ENCODE measurements around the gene ARL4D. TPM values are rescaled to one million over a fixed set of nuclear protein-coding genes. Genes with fewer than 3 reads are reported as not detected.
A peak's percentile ranks its signal among the peaks of the same experiment; 100 is the strongest.
"Not testable (repeated sequence)": the region's sequence is repeated elsewhere in the genome, so short reads cannot be mapped to it uniquely, and the experiment has no call there.

The ARL4D gene
- total and polyA plus RNA-seq, 9 donors = 10.4 to 16.1 (median 14.3) TPM

- not testable (repeated sequence) for H3K9me3 ChIP-seq (replicated peaks; ENCODE audit: control insufficient read depth, low read depth, low read length); DNase-seq; H3K36me3 ChIP-seq (ENCODE audit: control insufficient read depth, insufficient read depth, low read length); H3K4me3 ChIP-seq (ENCODE audit: low read length); H3K27me3 ChIP-seq (ENCODE audit: control insufficient read depth, insufficient read depth, low read length)
- Histone ChIP-seq H3K27ac (ENCODE audit: low read length) (peak overlapping the region; percentile 31), H3K4me1 (ENCODE audit: control insufficient read depth, insufficient read depth, low read length) (peaks cover 31% of the 10 kb centered on the region)
- 93% methylated on average over 16 of the region's 17 CpGs for WGBS (ENCODE audit: insufficient coverage)
Observed at GRCh38 chr17:43419375-43419882, 20.6 kb downstream of the ARL4D start.

- DNase-seq = no peak
- Histone ChIP-seq H3K36me3 (ENCODE audit: control insufficient read depth, insufficient read depth, low read length) (no peaks in the 10 kb centered on the region), H3K27me3 (ENCODE audit: control insufficient read depth, insufficient read depth, low read length) (peaks cover 3% of the 10 kb centered on the region), H3K9me3 (replicated peaks; ENCODE audit: control insufficient read depth, low read depth, low read length) (no peaks in the 10 kb centered on the region), H3K4me3 (ENCODE audit: low read length) (no peak overlapping the region), H3K27ac (ENCODE audit: low read length) (no peak overlapping the region), H3K4me1 (ENCODE audit: control insufficient read depth, insufficient read depth, low read length) (peaks cover 5% of the 10 kb centered on the region)
- WGBS (ENCODE audit: insufficient coverage) = 45% methylated on average over 2 of the region's 6 CpGs
Observed at GRCh38 chr17:43423777-43424455, 25.1 kb downstream of the ARL4D start.

- DNase-seq = no peak
- Histone ChIP-seq H3K4me3 (ENCODE audit: low read length) (no peak overlapping the region), H3K27ac (ENCODE audit: low read length) (no peak overlapping the region), H3K9me3 (replicated peaks; ENCODE audit: control insufficient read depth, low read depth, low read length) (no peaks in the 10 kb centered on the region), H3K27me3 (ENCODE audit: control insufficient read depth, insufficient read depth, low read length) (peaks cover 3% of the 10 kb centered on the region), H3K36me3 (ENCODE audit: control insufficient read depth, insufficient read depth, low read length) (no peaks in the 10 kb centered on the region), H3K4me1 (ENCODE audit: control insufficient read depth, insufficient read depth, low read length) (peaks cover 12% of the 10 kb centered on the region)
- 68% methylated on average over 5 of the region's 9 CpGs for WGBS (ENCODE audit: insufficient coverage)
Observed at GRCh38 chr17:43427362-43428043, 28.7 kb downstream of the ARL4D start.

GRCh38 chr17:43428524-43428923 lies 29.7 kb downstream of the ARL4D start:
- Histone ChIP-seq H3K27me3 (ENCODE audit: control insufficient read depth, insufficient read depth, low read length) (peaks cover 3% of the 10 kb centered on the region), H3K9me3 (replicated peaks; ENCODE audit: control insufficient read depth, low read depth, low read length) (no peaks in the 10 kb centered on the region), H3K4me3 (ENCODE audit: low read length) (no peak overlapping the region), H3K36me3 (ENCODE audit: control insufficient read depth, insufficient read depth, low read length) (no peaks in the 10 kb centered on the region), H3K27ac (ENCODE audit: low read length) (no peak overlapping the region), H3K4me1 (ENCODE audit: control insufficient read depth, insufficient read depth, low read length) (peaks cover 12% of the 10 kb centered on the region)
- no CpG with 5 or more reads among the region's 5 CpGs for WGBS (ENCODE audit: insufficient coverage)
- DNase-seq = no peak

GRCh38 chr17:43430936-43431713 lies 32.3 kb downstream of the ARL4D start:
- peak overlapping the region; percentile 47 for H3K27ac ChIP-seq (ENCODE audit: low read length)
- H3K27me3 ChIP-seq (ENCODE audit: control insufficient read depth, insufficient read depth, low read length) = no peaks in the 10 kb centered on the region
- peaks cover 12% of the 10 kb centered on the region for H3K4me1 ChIP-seq (ENCODE audit: control insufficient read depth, insufficient read depth, low read length)
- H3K36me3 ChIP-seq (ENCODE audit: control insufficient read depth, insufficient read depth, low read length) = no peaks in the 10 kb centered on the region
- 0% methylated on average over 1 of the region's 6 CpGs for WGBS (ENCODE audit: insufficient coverage)
- no peaks in the 10 kb centered on the region for H3K9me3 ChIP-seq (replicated peaks; ENCODE audit: control insufficient read depth, low read depth, low read length)
- DNase-seq = no peak
- H3K4me3 ChIP-seq (ENCODE audit: low read length) = no peak overlapping the region

GRCh38 chr17:43431714-43432523 lies 33.1 kb downstream of the ARL4D start:
- H3K27ac ChIP-seq (ENCODE audit: low read length) = peak overlapping the region; percentile 47
- H3K4me1 ChIP-seq (ENCODE audit: control insufficient read depth, insufficient read depth, low read length) = peaks cover 12% of the 10 kb centered on the region
- DNase-seq = peak; percentile 96
- 12% methylated on average over 3 of the region's 9 CpGs for WGBS (ENCODE audit: insufficient coverage)
- H3K27me3 ChIP-seq (ENCODE audit: control insufficient read depth, insufficient read depth, low read length) = no peaks in the 10 kb centered on the region
- no peak overlapping the region for H3K4me3 ChIP-seq (ENCODE audit: low read length)
- no peaks in the 10 kb centered on the region for H3K36me3 ChIP-seq (ENCODE audit: control insufficient read depth, insufficient read depth, low read length)
- no peaks in the 10 kb centered on the region for H3K9me3 ChIP-seq (replicated peaks; ENCODE audit: control insufficient read depth, low read depth, low read length)

- H3K9me3 ChIP-seq (replicated peaks; ENCODE audit: control insufficient read depth, low read depth, low read length) = no peaks in the 10 kb centered on the region
- WGBS (ENCODE audit: insufficient coverage) = no CpG with 5 or more reads among the region's 4 CpGs
Observed at GRCh38 chr17:43434902-43435319, 36.1 kb downstream of the ARL4D start.

GRCh38 chr17:43437756-43438155 lies 39.0 kb downstream of the ARL4D start:
- no peak for DNase-seq
- Histone ChIP-seq H3K4me1 (ENCODE audit: control insufficient read depth, insufficient read depth, low read length) (peaks cover 3% of the 10 kb centered on the region), H3K36me3 (ENCODE audit: control insufficient read depth, insufficient read depth, low read length) (no peaks in the 10 kb centered on the region), H3K4me3 (ENCODE audit: low read length) (no peak overlapping the region), H3K27ac (ENCODE audit: low read length) (no peak overlapping the region), H3K9me3 (replicated peaks; ENCODE audit: control insufficient read depth, low read depth, low read length) (no peaks in the 10 kb centered on the region), H3K27me3 (ENCODE audit: control insufficient read depth, insufficient read depth, low read length) (no peaks in the 10 kb centered on the region)
- no CpG with 5 or more reads among the region's 1 CpG for WGBS (ENCODE audit: insufficient coverage)

More at GRCh38 chr17:43434902-43435319, 36.1 kb downstream of the ARL4D start:
- DNase-seq = no peak
- no peaks in the 10 kb centered on the region for H3K36me3 ChIP-seq (ENCODE audit: control insufficient read depth, insufficient read depth, low read length)
- peaks cover 15% of the 10 kb centered on the region for H3K4me1 ChIP-seq (ENCODE audit: control insufficient read depth, insufficient read depth, low read length)
- no peak overlapping the region for H3K4me3 ChIP-seq (ENCODE audit: low read length)
- no peak overlapping the region for H3K27ac ChIP-seq (ENCODE audit: low read length)
- H3K27me3 ChIP-seq (ENCODE audit: control insufficient read depth, insufficient read depth, low read length) = no peaks in the 10 kb centered on the region

- Histone ChIP-seq H3K27me3 (ENCODE audit: control insufficient read depth, insufficient read depth, low read length) (no peaks in the 10 kb centered on the region), H3K4me1 (ENCODE audit: control insufficient read depth, insufficient read depth, low read length) (peaks cover 3% of the 10 kb centered on the region), H3K36me3 (ENCODE audit: control insufficient read depth, insufficient read depth, low read length) (no peaks in the 10 kb centered on the region), H3K9me3 (replicated peaks; ENCODE audit: control insufficient read depth, low read depth, low read length) (no peaks in the 10 kb centered on the region), H3K4me3 (ENCODE audit: low read length) (no peak overlapping the region), H3K27ac (ENCODE audit: low read length) (no peak overlapping the region)
- no peak for DNase-seq
- WGBS (ENCODE audit: insufficient coverage) = 40% methylated on average over 1 of the region's 5 CpGs
Observed at GRCh38 chr17:43438626-43439025, 39.8 kb downstream of the ARL4D start.
